Middle frontal gyrus (tissue), 1 donor: ENCODE results near the gene PPA1.
"Not testable (repeated sequence)": the region's sequence is repeated elsewhere in the genome, so short reads cannot be mapped to it uniquely, and the experiment has no call there.

ENCODE experiments used
- DNase-seq: peaks from one replicate; pipeline ENCODE4 v3.0.0-alpha.2; 2015; ENCODE audit warnings: low spot score; ENCODE audit errors: extremely low spot score

Gene PPA1

DNA sequence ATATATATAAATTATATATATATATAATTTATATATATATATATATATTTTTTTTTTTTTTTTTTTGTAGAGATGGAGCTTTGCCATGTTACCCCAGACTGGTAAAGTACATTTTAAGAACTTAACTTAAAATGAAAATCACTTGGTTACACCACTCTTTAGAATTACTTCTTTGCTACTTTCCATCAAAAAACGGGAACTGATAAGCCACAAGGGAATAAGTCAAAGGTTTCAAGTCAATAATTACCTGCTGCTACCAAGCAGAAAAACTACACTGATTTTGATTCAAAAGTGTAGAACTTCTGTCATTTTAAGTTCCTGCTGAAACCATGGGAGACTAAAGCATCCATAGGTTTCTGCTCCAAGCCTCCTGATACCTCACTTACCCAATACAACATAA, 12.2 kb downstream of the PPA1 start:
- DNase-seq: no peak

DNA sequence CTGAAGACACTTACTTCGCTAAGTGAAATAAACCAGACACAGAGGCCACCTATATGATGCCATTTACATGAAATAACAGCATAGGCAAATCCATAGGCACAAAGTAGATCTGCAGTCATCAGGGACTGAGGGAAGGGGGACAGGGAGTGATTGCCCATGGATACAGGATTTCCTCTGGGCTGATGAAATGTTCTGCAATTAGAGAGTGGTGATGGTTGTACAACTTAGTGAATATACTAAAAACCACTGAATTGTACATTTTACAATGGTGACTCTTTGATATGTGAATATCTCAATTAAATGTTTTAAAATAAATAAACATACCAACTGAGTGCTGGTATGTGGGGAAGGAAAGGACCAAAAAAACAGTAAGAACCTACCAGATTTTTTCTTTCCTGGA, 20.4 kb downstream of the PPA1 start:
- DNase-seq: no peak

DNA sequence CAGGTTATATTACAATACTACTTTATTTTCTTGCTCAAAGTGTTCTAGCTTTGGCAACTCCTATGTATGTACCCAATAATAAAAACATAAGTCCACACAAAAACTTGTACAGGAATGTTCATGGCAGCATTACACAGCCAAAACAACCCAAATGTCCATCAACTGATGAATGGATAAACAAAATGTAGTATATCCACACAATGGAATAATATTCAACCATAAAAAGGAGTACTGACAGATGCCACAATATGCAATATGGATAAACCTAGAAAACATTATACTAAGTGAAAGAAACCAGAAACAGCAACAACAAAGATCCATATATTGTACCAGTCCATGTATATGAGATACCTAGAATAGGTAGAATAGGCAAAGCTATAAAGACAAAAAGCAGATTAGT, 21.0 kb downstream of the PPA1 start:
- no peak for DNase-seq

DNA sequence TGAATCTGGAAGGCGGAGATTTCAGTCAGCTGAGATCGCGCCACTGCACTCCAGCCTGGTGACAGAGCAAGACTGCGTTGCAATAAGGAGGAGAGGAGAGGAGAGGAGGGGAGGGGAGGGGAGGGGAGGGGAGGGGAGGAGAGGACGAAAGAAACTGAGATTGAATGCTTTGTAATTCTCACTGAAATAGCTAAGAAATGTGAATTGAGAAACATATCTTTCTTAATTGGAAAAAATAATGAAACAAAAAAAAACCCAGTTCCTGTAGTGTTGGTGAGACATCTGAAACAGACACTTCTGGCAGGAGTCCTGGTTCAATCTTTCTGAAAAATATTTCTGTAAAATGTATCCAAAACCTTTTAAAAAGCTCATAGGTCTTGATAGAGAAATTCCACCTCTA, 26.5 kb downstream of the PPA1 start:
- no peak for DNase-seq

DNA sequence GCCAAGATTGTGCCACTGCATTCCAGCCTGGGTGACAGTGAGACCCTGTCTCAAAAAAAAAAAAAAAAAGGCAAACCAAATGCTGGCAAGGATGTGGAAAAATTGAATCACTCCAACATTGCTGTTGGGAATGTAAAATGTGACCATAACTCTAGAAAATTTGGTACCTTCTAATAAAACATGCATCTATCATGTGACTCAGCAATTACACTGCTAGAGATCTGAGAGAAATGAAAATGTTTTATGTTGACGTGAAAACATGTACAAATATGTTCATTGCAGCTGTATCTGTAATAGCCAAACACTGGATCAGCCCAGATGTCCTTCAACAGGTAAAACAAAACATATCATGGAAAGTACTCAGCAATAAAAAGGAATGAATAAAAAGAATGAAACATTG, 32.1 kb downstream of the PPA1 start:
- DNase-seq: no peak

DNA sequence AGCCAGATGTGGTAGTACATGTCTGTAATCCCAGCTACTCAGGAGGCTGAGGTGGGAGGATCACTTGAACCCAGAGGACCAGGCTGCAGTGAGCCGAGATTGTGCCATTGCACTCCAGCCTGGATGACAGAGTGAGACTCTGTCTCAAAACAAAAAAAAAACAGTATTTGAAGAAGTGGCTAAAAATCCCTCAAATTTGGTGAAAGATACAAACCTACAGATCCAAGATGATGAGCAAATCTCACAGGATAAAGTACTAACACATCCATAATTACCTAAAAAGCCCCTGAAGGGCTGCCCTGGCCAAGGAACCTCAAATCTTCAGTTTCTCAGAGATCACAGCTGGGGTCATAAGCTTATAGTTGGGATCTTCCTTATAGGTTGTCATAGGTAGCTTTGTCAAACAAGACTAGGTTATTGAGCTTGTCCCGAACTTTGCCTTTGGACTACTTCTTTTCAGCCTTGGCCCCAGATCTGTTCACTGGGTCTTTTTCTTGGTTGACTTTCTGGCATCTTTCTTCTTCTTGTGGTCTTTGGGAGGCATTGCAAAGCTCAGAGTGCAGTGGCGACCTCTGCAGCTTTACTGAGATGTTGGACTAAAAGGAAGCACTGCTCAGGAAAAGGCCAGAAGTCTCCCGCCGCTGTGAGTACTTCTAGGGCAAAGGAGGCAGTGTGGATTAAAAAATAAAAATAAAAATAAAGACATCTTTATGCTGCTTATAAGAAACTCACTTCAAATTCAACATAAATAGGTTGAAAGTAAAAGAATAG, 34.3 kb downstream of the PPA1 start:
- DNase-seq: no peak

DNA sequence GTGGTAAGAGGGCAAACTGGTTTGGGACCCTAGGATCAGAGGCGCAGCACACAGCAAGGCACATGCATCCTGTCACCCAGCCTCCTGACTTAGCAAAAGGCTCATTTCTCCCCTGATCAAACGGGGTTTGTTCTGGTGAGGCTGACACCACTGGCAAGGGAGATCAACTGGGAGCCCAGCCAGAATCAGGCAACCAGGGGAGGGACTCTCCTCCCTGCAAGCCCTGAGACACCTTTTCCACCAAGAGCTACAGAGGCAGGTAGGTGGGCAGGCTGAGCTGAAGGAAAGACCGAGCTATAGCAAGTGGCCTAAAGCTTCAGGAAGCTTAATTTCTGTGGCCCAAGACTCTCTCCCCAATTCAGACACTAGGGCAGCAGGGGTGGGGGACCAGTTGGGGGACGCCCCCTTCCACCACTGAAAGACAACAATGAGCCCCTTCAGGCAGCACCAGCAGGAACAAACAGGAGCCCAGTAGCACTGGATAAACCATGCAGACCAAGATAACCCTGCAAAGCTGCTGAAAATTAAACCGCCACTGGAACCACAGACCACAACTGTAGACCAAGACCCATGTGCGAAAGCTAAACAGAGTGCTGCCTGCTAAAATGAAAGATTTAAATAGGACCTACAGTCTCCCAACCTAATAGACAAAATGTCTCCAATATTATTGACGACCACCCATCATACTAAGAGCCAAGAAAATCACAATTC, 35.8 kb downstream of the PPA1 start:
- DNase-seq: no peak

DNA sequence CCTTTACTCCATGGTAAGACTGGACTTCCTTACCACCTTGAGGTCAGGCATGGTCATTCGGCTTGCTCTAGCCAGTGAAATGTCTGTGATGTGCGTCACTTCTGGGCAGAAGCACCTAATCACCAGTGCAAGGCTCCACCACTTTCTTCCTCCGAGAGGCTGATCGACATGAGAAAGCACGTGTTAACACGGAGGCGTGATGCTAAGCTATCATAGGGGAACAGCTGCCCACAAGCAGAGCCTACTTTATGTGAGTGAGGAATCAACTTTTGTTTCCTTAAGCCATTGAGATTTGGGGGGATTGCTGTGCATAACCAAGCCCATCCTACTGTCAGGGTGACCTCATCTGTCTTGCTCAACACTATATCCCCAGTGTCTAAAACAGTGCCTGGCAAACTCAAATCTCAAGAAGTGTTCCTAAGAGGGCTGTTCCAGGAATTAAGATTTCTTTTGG, 39.8 kb downstream of the PPA1 start:
- no peak for DNase-seq

DNA sequence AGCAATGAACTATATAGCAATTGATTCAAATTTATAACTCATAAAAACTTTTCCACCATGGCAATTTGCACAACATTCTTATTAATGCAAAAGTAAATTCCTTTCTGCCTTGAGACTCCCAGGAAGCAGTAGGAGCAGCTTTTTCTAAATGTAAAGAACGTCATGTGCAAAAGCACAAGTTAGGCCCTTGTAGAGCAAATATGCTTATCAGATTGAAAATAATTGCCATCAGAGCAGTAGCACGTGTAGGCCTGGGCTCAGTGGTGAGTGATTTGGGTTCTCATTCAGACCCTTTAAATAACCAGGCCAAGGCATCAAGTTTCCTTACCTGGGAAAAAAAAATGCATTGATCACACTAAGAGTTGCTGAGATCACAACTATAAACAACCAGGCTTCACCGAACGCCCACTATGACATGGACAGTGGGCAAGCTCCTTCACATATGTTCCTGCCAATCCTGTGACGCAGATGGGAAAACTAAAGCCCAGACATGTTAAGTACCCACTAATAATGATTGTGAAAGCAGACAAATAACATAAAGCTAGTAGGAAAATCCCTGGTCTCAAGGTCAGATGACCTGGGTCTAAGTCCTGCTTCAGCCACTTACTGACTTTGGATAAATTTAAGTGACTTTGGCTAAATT, 40.8 kb downstream of the PPA1 start:
- DNase-seq: no peak

DNA sequence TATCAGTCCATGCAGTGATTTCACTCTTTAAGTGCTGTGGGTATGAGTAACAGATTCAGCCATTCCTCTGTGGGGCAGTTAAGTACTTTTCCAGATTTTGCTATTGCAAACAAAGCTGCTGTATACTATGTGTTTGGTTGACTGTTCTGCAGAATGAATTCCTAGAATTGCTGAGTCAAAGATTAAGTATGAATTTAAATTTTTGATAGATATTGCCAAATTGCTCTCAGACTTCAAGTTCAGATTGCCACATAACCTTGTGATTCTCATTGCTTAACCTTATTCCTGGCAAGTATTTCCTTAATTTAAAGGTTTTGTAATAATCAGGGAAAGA, 41.3 kb downstream of the PPA1 start:
- DNase-seq: no peak

DNA sequence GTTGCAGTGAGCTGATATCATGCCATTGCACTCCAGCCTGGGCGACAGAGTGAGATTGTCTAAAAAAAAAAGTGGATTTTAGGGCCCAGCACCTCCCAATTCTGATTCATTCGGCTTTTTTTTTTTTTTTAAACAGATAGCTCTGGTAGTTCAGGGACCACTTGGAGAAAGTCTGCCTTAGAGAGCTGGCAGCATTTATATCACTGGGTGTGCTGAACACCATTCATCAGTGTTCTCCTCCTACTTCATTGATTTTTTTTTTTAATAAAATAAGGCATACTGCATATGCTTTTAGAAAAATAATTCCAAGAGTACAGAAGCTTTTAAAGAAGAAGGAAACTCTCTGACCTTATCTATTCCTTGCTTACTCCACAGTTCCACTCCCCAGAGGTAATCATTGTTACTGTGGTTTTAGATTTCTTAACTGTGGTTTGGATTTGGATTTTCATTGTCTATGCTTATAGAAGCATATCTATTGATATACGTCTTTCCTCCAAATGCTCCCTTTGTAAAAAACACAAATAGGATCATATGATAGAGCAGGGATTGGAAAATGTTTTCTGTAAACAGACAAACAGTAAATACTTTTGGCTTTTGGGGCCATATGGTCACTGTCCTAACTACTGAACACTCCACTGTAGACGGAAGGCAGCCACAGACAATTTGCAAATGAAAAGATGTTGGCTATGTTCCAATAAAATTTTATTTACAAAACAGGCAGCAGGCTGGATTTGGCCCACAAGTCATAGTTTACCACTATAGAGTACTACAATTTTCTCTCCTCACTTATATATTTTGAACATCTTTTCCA, 41.9 kb downstream of the PPA1 start:
- DNase-seq: no peak

DNA sequence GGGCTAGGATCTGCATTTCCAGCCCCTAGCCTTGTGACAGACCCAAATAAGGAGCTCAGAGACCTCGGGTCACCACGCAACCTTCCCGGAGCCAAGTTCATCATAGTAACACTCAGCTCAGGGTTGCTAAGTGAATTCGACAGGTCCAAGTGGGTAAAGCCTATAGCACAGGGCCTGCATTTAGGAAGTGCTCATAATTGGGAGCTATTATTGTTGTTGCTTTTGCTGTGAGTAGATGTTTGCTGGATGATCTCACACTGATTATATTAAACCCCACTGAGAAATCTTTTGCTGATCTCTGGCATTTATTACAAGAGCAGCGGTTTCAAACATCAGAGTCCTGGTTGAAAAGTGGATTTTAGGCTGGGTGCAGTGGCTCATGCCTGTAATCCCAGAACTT, 42.6 kb downstream of the PPA1 start:
- no peak for DNase-seq

DNA sequence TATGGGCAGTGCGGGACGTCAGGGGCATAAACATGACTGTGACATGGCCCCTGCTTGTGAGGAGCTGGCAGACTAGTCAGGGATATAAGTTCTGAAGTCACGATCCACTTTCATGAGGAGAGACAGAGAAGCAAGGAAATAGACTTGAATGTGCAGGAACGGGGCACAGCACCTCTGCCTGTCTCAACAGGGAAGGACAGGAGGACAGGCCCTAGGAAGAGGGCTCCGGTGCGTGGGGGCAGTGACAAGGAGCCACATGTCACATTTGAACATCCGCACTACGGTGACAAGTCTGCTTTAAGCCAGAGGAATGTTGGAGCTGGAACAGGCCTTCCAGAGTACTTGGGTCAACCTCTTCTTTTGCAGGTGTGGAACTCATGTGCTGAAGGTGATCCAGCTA, 43.1 kb downstream of the PPA1 start:
- no peak for DNase-seq

DNA sequence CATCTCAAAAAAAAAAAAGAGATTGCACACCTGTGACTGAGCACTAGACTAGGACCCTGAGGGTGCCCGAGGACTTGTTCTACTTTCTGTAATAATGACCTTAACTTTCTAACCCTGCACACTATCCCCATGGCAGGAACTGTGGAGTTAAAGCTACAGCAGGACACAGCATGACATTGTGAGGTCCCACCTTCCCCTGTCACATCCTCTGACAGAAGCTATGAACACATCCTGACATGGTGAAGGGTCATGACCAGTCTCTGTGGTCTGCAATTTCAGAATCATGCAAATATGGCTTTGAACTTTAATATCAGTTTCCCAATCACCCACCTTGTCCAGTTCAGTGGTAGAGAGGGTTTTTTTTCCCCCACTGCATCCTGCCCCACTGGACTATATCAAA, 44.5 kb downstream of the PPA1 start:
- DNase-seq: no peak

DNA sequence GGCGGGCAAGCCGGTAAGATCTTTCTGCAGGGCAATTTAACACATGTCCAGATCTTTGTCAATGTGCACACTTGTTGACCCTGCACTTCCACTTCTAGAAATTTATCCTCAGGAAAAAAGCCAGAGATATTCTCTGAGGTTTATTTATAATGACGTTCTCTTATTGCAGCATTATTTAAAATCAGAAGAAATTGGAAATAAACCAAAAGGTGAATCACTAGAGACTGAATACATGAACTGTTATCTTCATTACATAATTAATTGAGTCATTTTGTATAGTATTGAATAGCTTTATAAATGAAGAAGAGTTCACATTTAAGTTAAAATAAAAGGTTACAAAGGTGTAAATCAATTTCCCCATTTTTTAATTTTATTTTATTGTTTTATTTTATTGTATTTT, 46.7 kb downstream of the PPA1 start:
- DNase-seq: no peak

DNA sequence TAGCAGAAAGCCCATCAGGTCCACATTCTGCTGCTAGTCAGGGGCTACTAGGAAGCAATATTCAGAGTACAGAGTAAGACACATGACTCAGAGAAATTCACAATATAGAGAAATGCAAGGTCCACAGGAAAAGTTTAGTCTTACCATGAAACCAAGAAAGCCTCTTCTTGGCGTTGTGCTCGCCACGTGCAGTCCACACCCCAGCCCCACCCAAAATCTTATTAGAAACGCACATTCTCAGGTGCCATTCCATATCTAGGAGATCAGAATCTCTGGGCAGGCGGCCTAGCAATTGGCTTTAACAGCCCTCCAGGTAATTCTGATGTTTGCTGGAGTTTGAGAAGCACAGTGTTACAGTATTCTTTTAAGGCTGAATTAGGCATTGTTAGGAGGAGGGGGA, 47.1 kb downstream of the PPA1 start:
- DNase-seq: no peak

DNA sequence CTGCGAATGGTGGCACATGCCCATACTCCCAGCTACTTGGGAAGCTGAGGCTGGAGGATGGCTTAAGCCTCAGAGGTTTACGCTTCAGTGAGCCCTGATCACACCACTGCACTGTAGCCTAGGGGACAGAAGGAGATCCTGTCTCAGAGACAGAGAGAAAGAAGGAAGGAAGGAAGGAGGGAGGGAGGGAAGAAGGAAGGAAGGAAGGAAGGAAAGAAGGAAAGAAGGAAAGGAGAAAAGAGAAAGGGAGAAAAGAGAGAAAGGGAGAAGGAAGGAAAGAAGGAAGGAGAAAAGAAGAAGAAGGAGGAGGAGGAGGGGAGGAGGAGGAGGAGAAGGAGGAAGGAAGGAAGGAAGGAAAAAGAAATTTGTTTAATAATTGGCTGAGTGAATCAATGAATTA, 49.9 kb downstream of the PPA1 start:
- no peak for DNase-seq

DNA sequence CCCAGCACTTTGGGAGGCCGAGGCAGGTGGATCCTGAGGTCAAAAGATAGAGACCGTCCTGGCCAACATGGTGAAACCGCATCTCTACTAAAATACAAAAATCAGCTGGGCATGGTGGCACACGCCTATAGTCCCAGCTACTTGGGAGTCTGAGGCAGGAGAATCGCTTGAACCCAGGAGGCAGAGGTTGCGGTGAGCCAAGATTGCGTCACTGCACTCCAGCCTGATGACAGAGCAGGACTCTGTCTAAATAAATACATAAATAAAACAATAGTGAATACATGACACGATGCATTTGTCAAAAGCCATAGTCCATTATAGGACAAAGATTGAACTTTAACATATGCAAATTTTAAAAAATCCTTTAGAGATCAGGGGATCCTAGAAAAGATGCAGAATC, 54.0 kb downstream of the PPA1 start:
- DNase-seq: not testable (repeated sequence)

DNA sequence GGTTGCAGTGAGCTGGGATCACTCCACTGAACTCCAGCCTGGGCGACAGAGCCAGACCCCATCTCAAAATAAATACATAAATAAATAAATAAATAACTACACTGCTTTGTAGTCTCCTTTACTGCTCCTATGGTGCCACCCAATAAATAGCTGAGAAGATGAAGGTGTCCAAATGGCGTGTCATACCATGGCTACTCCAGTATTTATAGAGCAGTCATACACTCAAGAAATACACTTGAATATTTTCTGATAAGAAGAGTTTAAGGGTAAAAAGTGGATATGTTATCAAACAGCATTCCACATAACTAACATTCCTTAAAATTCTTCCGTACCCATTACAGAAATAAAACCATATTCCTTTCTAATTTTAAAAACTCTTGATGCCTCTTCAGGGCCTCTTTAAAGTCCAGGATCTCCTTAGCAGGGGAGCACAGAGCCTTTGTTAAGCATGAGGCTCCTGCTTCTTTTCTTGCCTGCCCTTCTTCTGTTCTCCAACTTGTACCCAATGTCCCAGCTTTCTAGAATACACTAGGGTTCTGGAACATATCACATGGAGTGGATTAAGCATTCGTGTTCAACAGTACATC, 55.0 kb downstream of the PPA1 start:
- no peak for DNase-seq

DNA sequence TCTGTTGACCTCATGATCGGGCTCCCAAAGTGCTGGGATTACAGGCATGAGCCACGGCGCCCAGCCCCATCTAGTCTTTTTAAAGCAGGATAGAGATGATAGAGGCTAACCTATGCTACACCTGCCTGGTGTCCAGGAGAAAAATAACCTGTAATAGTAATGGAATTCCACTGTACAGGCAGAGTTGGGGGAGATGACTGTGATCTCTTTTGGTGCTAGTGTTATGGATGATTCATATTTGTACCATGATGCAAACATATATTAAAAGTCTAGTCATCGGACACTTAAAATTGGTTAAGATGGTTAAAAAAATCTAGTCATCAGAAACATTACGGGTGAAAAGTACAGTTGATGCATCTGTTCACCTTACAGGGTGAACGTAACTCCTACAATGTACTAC, 56.8 kb downstream of the PPA1 start:
- no peak for DNase-seq

DNA sequence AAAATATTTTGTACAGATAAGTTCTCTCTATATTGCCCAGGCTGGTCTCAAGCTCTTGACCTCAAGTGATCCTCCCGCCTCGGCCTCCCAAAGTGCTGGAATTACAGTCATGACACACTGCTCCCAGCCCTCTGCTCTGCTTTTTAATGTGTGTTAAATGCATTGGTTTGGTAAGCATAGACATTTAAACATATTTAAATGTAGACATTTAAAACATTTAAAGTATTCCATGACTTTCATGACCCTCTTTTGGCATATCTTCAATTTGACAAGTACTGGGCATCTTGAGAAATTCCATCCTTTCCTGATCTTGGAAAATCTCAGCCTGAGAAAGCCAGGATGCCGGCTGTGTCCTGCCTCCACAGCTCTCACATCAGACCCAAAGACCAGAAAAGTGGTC, 57.7 kb downstream of the PPA1 start:
- no peak for DNase-seq
